Heart right ventricle (tissue), 16 donors: Measurements from ENCODE around the gene APOL3. TPM values are rescaled to one million over a fixed set of nuclear protein-coding genes. Genes with fewer than 3 reads are reported as not detected.
"Not testable (repeated sequence)": the region's sequence is repeated elsewhere in the genome, so short reads cannot be mapped to it uniquely, and the experiment has no call there.

ENCODE experiments used
- ATAC-seq, 8 donors: fragments of 200-7000 bp; cut with Tn5 transposase; one replicate each; pipeline ENCODE4 v1.9.1; 2020; ENCODE audit warnings: mild to moderate bottlenecking in 8 of 8, moderate library complexity in 8 of 8, moderate number of reproducible peaks in 1 of 8
- DNase-seq, 2 donors: peaks; one replicate each; pipeline ENCODE4 v3.0.0-alpha.2; 2020
- H3K27ac ChIP-seq, 10 donors: fragments of 200-600 bp; sonication (generic) in 2 of 10; one replicate each; pipeline versions ENCODE4 v1.5.0 to v1.8.0; 2020 to 2022; ENCODE audit warnings: mild to moderate bottlenecking in 3 of 10
- H3K27me3 ChIP-seq, 7 donors: fragments of 200-600 bp; one replicate each; pipeline ENCODE4 v1.8.0; 2021 to 2022; ENCODE audit warnings: mild to moderate bottlenecking in 2 of 7
- H3K36me3 ChIP-seq, 9 donors: fragments of 200-600 bp; sonication (generic) in 1 of 9; one replicate each; pipeline versions ENCODE4 v1.5.0 to v1.8.0; 2020 to 2022; ENCODE audit warnings: mild to moderate bottlenecking in 2 of 9
- H3K4me1 ChIP-seq, 9 donors: fragments of 200-600 bp; sonication (generic) in 1 of 9; one replicate each; pipeline versions ENCODE4 v1.5.0 to v1.8.0; 2020 to 2022; ENCODE audit warnings: mild to moderate bottlenecking in 4 of 9
- H3K4me3 ChIP-seq, 10 donors: fragments of 200-600 bp; sonication (generic) in 2 of 10; one replicate each; pipeline versions ENCODE4 v1.5.0 to v1.8.0; 2020 to 2022; ENCODE audit warnings: mild to moderate bottlenecking in 7 of 10, moderate library complexity in 2 of 10
- H3K9me3 ChIP-seq, 11 donors: fragments of 200-600 bp in 10 of 11; sonication (generic) in 2 of 11; one replicate each; pipeline versions ENCODE4 v1.5.0 to v1.8.0; 2013 to 2022; ENCODE audit warnings: mild to moderate bottlenecking in 2 of 11, control low read depth in 1 of 11, moderate library complexity in 1 of 11
- WGBS, 2 donors: extraction: QIAGEN DNeasy Blood & Tissue Kit; methylation state at CpG; one replicate each; pipeline ENCODE4 v1.1.7; 2013; ENCODE audit warnings: inconsistent platforms in 1 of 2; 5-methylcytosine and 5-hydroxymethylcytosine counted together
- intact Hi-C, 10 donors: fragments of 100-400 bp; cut with DNase I; formaldehyde crosslinking; loops; one replicate each; pipeline versions ENCODE4 v1.11.1 to v1.14.2; 2022
- polyA plus RNA-seq, 2 donors: library from polyadenylated mRNA; stranded (reverse); fragments of 200-250 nt; gene quantifications; one replicate each; pipeline ENCODE4 v1.2.3, GENCODE V29; 2013
- total RNA-seq, 10 donors: library from RNA; stranded (reverse); fragmentation: NEBNext Ultra II Directional in 3 of 10; extraction: Animal tissue kit (Norgen Biotek cat#: 25700) in 3 of 10; gene quantifications; one replicate each; pipeline versions ENCODE4 v1.2.1 to v1.2.4, GENCODE V29; 2021 to 2023
- TF ChIP-seq, protein P1 (sequence below), 9 donors: fragments of 200-600 bp; sonication (generic) in 2 of 9; IDR thresholded peaks; one replicate each; pipeline versions ENCODE4 v1.5.0 to v1.8.0; 2021 to 2022; ENCODE audit warnings: antibody characterized with exemption in 9 of 9, mild to moderate bottlenecking in 5 of 9, moderate library complexity in 1 of 9
- donor health status: Arrhythmogenic right ventricular cardiomyopathy.
- donor health status: ischemic (EF 13 %, LVEDD 7.1; RV severe dilation, severe dysfunction).
- donor health status: healthy with polysubstance abuse.
- donor health status: DM: no; HTN: yes; CAD: no.
- donor health status: DM: no; HTN: no; CAD: no.
- donor health status: ischemic (EF 25% LVEDD 6.9; RV normal size, moderate dysfunction).
- donor health status: ischemic (EF 25% LVEDD 5.7; RV mildly dilated, moderate dysfunction).
- donor health status: healthy.
- donor health status: DM: yes; HTN: yes; CAD: no.
- donor health status: Ischemic cardiomyopathy.
- donor health status: ischemic (EF 35%, LVEDD 5.7; RV mildly dilated, moderate dysfunction).
- donor health status: nonischemic (EF 11% LVEDD 7.7; RV severe dilation, severe dysfunction).
- donor health status: DM: yes; HTN: yes; CAD: no.
- donor health status: PGD.
- donor health status: ischemic (EF 29% LVEDD 5.4; RV normal size, mild dysfunction).
- donor health status: nonischemic (EF 23%, LVEDD 6.1; RV moderate dilation, normal function).

Gene APOL3
- total and polyA plus RNA-seq, 12 donors = 17.1 to 65.9 (median 24.6) TPM

DNA sequence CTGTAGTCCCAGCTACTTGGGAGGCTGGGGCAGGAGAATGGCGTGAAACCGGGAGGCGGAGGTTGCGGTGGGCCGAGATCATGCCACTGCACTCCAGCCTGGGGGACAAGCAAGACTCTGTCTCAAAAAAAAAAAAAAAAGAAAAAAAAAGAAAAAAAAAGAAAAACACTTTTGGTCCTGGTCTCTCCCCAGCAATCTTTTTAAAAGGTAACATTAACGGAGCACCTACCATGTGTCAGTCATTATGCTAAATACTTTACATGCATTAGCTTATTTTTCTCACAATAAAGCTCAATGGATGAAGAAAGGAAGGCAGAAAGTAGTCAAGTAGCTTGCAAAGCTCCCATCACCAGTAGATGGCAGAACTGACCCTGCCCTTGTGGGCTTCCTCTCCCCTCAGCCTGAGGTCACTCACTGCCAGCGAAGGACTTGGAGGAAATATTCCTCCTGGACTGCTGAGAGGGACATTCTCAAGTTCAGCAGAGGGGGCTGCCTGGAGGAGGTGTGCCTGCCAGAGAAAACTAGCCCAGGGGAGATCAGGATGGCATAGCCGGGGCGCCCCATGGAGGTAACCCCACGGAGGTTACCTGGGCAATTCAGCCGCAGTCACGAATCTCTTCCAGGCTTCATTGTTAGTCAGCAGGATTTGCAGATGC is 15.5 kb downstream of the APOL3 start:
- Histone ChIP-seq H3K4me1 (peaks cover 3 to 50% (median 34%) of the 10 kb centered on the region in 9 donors), H3K27ac (peak overlapping the region in 3 of 10 donors; percentile 36 to 55 (median 40)), H3K27me3 (no peaks in the 10 kb centered on the region), H3K9me3 (no peaks in the 10 kb centered on the region), H3K36me3 (peaks cover 0 to 93% (median 36%) of the 10 kb centered on the region in 9 donors), H3K4me3 (no peak overlapping the region)
- peak; percentile 73 to 91 (median 83) for ATAC-seq
- TF ChIP-seq, protein P1, sequence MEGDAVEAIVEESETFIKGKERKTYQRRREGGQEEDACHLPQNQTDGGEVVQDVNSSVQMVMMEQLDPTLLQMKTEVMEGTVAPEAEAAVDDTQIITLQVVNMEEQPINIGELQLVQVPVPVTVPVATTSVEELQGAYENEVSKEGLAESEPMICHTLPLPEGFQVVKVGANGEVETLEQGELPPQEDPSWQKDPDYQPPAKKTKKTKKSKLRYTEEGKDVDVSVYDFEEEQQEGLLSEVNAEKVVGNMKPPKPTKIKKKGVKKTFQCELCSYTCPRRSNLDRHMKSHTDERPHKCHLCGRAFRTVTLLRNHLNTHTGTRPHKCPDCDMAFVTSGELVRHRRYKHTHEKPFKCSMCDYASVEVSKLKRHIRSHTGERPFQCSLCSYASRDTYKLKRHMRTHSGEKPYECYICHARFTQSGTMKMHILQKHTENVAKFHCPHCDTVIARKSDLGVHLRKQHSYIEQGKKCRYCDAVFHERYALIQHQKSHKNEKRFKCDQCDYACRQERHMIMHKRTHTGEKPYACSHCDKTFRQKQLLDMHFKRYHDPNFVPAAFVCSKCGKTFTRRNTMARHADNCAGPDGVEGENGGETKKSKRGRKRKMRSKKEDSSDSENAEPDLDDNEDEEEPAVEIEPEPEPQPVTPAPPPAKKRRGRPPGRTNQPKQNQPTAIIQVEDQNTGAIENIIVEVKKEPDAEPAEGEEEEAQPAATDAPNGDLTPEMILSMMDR (IDR thresholded peaks at IDR 0.05) = peak; percentile 46 to 89 (median 81)
- DNase-seq = peak; percentile 46 to 79
- intact Hi-C loops = loop anchor here in 8 of 10 donors (1.0 to 10.0 kb wide), 8 partner anchors 34 to 342 kb away; no protein-coding TSS in a partner anchor
- WGBS, 2 donors = 54 to 64% methylated on average over 12 of the region's 12 CpGs

DNA sequence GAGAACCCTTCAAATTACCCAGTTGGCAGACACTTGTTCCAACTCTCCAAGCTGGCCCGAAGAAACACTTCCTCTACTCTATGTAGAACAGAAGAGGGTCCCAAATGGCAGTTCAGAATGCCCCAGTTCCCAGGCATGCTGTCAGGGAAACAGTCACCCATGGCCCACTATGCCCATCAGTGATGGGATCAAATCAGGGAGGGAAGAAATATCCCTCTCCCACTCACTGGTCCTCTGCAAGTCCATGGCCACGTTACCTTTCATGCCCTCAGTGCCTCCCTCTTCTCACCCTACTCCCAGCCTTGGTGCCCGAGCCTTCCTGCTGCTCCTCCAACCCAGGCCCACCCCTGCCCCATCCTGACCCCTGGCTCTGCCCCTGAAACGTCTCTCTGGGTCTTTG is 16.6 kb downstream of the APOL3 start:
- H3K27ac ChIP-seq = no peak overlapping the region
- no peak overlapping the region for H3K4me3 ChIP-seq
- TF ChIP-seq, protein P1 (IDR thresholded peaks at IDR 0.05) = no peak
- H3K4me1 ChIP-seq = peaks cover 3 to 40% (median 25%) of the 10 kb centered on the region in 9 donors
- intact Hi-C loops = loop anchor here in 6 of 10 donors (2.0 to 10.0 kb wide), 6 partner anchors 35 to 343 kb away; no protein-coding TSS in a partner anchor
- no peak for DNase-seq
- ATAC-seq = no peak
- 66 to 71% methylated on average over 4 of the region's 4 CpGs for WGBS, 2 donors
- H3K9me3 ChIP-seq = no peaks in the 10 kb centered on the region
- no peaks in the 10 kb centered on the region for H3K27me3 ChIP-seq
- peaks cover 0 to 86% (median 33%) of the 10 kb centered on the region in 9 donors for H3K36me3 ChIP-seq

DNA sequence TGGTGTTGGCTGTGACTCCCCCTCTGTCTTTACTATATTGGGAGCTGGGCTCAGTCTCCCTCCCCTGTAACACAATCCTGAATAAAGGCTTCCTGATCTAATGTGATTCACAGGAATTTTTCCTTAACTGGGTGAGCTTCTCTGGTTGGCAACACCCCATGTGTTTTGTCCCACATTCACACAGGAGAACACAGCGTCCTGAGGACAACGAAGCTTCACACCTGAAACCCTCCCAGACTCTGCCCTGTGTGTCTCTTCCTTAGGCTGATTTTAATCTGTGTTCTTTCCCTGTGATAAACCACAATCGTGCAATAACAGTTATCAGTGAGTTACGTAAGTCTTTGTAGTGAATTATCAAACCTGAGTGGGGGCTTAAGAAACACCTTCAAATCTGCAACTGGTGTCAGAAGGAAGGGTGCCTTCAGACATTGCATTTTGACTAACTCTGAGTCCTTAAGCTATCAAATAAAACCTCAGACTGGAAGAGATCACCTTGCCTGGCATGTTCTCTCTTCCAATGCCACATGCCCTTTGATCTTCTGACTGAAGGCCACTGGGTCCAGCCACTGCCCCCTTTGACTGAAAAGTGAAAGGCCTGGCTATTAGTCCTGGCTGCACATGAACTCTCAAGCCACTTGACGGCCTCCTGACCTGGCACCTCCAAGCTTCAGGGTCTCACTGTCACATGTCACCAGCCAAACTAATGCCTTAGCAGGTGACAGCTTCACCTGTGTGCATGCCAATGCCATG is 17.3 kb downstream of the APOL3 start:
- Histone ChIP-seq H3K9me3 (no peaks in the 10 kb centered on the region), H3K4me1 (peaks cover 3 to 32% (median 18%) of the 10 kb centered on the region in 9 donors), H3K27me3 (no peaks in the 10 kb centered on the region), H3K27ac (no peak overlapping the region), H3K4me3 (no peak overlapping the region), H3K36me3 (peaks cover 0 to 79% (median 30%) of the 10 kb centered on the region in 9 donors)
- TF ChIP-seq, protein P1 (IDR thresholded peaks at IDR 0.05) = no peak
- intact Hi-C loops = loop anchor here in 4 of 10 donors (5.0 to 10.0 kb wide), 3 partner anchors 39 to 344 kb away; no protein-coding TSS in a partner anchor
- DNase-seq = no peak
- 66 to 75% methylated on average over 5 of the region's 5 CpGs for WGBS, 2 donors
- ATAC-seq = no peak

DNA sequence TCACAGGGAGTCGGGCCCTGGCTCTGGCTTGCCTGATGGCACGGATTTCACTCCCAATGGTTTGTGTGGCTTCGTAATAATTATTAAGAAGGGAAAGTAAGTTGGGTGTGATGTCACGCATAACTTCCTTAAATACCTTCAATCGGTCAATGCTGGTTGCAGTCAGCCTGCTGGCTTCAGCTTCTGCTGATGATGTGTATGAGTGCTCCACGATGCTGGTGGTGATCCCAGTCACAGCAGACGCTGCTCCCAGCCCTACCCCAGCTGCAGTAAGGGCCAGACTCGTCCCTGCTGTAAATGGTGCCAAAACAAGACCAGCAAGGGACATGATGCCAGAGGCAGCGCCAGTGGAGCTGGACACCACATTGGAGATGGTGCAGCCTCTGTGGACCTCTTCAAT is 19.1 kb downstream of the APOL3 start:
- Histone ChIP-seq H3K27me3 (no peaks in the 10 kb centered on the region), H3K36me3 (peaks cover 0 to 63% (median 27%) of the 10 kb centered on the region in 9 donors), H3K4me1 (peaks cover 0 to 15% (median 6%) of the 10 kb centered on the region in 9 donors), H3K27ac (no peak overlapping the region), H3K9me3 (no peaks in the 10 kb centered on the region), H3K4me3 (no peak overlapping the region)
- DNase-seq (no peak), ATAC-seq (no peak)
- WGBS, 2 donors = 80 to 84% methylated on average over 9 of the region's 9 CpGs
- TF ChIP-seq, protein P1 (IDR thresholded peaks at IDR 0.05) = no peak
- intact Hi-C loops = loop anchor here in 4 of 10 donors (5.0 to 10.0 kb wide), 3 partner anchors 41 to 346 kb away; no protein-coding TSS in a partner anchor

DNA sequence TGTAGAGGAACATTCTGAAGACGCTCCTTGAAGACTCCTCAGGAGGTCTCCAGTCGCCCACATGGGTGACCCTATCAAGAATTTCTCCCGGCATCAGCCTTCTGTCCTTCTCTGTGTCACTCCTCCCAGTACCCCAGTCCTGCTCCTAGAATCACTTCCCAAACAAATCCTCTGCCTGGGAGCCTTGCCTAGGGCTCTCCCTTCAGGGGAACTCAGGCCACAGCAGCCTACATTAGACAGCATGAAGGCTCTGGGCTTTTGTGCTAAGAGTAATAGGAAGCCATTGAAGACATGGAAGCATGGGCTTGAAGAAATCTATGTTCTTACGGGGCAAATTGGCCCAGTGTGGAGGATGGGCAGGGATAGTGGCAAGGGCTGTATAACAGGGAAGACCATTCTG is 21.8 kb downstream of the APOL3 start:
- ATAC-seq, H3K4me3 ChIP-seq, H3K27ac ChIP-seq, H3K9me3 ChIP-seq, DNase-seq, H3K27me3 ChIP-seq: not testable (repeated sequence)
- WGBS, 2 donors = 74 to 96% methylated on average over 1 of the region's 4 CpGs
- intact Hi-C loops = loop anchor here in 1 of 10 donors (10.0 kb wide), 1 partner anchor 714 kb away; no protein-coding TSS in a partner anchor
- peaks cover 0 to 25% (median 0%) of the 10 kb centered on the region in 9 donors for H3K4me1 ChIP-seq
- peaks cover 0 to 40% (median 24%) of the 10 kb centered on the region in 9 donors for H3K36me3 ChIP-seq
